Activated naive CD4-positive, alpha-beta T cell treated with anti-CD3 and anti-CD28 coated beads, Interleukin-2, amount 50 U/mL, for 24 hours (primary cell): ENCODE data around the gene RALGPS1.

Experiments
- H3K27ac Mint-ChIP-seq: one replicate; pipeline ENCODE4 v1.8.0; 2021; ENCODE audit warnings: mild to moderate bottlenecking, mixed read lengths
- H3K27me3 Mint-ChIP-seq: one replicate; pipeline ENCODE4 v1.8.0; 2021; ENCODE audit warnings: mixed read lengths
- H3K36me3 Mint-ChIP-seq: one replicate; pipeline ENCODE4 v1.8.0; 2021; ENCODE audit warnings: mixed read lengths
- H3K4me1 Mint-ChIP-seq: one replicate; pipeline ENCODE4 v1.8.0; 2021; ENCODE audit warnings: mixed read lengths
- H3K4me3 Mint-ChIP-seq: one replicate; pipeline ENCODE4 v1.8.0; 2021; ENCODE audit warnings: mild to moderate bottlenecking, mixed read lengths
- H3K9me3 Mint-ChIP-seq: one replicate; pipeline ENCODE4 v1.8.0; 2021; ENCODE audit warnings: mixed read lengths

The RALGPS1 gene

DNA sequence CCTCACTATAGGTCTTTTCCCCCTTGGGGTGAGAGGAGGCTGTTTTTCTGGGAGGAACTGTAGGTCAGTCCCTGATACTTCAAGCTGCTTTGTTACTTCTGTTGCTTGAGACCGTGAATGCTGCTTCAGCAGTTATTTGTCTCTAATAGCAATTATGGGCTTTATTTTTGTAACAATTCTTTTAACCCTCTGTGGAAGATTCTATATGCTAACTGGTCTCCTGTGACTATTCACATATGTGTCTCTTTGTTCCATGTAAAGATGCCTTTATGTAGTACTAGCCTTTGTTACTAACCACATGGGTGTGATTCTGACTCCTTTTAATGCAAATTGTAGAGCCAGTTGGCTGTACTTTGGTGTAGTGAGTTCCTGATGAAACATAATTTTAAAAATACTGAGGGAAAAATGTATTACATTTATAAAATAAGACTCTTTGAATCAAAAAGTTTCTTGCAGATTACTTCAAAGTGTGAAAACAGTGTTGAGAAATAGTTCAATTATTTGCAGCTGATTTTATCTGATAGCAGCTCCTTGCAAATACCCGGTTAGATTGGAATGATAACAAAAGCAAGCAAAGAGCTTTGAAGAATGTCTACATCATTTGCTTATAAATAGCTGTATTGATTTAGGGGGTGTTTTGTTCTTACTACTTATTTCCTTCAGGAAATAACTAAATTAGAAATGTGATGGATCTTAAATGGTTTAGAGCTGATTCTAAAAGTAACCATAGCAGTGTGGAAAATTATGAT is 161.2 kb downstream of the RALGPS1 start:
- Mint-ChIP-seq H3K9me3 (peaks cover 10% of the 10 kb centered on the region), H3K27me3 (no peaks in the 10 kb centered on the region), H3K36me3 (peaks cover 23% of the 10 kb centered on the region), H3K27ac (no peak overlapping the region), H3K4me1 (no peaks in the 10 kb centered on the region), H3K4me3 (no peak overlapping the region)

DNA sequence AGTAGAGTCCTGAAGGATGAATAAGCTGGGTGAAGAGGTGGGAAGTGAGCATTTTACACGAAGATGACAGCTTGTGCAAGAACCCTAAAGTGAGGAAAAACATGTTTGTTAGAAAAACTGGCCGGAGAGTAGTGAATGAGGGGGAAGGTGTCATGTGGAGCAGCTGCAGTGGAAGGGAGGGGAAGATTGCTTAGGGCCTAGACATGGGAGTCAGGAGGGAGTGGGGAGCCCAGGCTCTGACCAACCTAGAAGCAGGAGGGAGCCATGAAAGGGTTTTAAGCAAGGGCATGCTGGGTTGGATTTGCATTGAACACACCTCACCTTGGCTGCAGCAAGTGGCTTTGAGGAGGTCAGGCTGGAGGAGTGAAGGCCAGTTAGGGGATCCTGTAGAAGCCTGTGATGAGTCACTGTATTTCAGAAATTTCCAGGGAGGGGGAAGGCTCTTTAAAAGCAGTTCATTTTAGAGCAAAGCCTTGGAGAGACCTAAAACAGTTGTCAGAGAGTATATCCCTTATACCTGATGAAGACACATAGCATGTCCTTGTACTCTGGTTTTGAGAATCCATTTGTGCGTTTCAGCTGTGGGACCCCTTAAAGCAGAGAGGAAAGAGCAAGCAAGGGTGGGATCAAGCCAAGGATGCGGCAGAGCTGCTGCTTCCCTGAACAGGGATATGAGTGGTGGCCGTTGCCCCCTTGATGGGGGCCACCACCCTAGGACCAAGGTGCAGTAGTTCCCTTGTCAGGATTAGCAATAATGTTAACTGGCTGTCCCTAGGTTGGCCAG is 162.5 kb downstream of the RALGPS1 start:
- Mint-ChIP-seq H3K36me3 (peaks cover 16% of the 10 kb centered on the region), H3K4me1 (no peaks in the 10 kb centered on the region), H3K27ac (no peak overlapping the region), H3K9me3 (peaks cover under 1% of the 10 kb centered on the region), H3K27me3 (no peaks in the 10 kb centered on the region), H3K4me3 (no peak overlapping the region)

DNA sequence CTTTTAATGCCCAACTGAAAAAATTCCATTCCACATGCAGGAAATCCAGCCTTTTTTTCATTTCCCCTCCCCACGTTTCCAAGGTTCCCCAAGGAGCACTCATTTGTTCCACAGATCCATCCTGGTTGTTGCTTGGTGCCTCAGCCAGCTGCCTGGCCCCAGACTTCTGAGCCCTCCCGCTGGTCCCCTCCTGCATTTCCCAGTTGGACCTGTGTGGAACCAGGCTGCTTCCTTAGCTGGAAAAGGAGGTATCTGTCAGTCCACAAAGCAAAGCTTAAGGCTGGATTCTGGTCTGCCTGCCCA is 163.0 kb downstream of the RALGPS1 start:
- H3K9me3 Mint-ChIP-seq = no peaks in the 10 kb centered on the region
- H3K27me3 Mint-ChIP-seq = no peaks in the 10 kb centered on the region
- no peak overlapping the region for H3K4me3 Mint-ChIP-seq
- H3K4me1 Mint-ChIP-seq = no peaks in the 10 kb centered on the region
- no peak overlapping the region for H3K27ac Mint-ChIP-seq
- peaks cover 12% of the 10 kb centered on the region for H3K36me3 Mint-ChIP-seq

DNA sequence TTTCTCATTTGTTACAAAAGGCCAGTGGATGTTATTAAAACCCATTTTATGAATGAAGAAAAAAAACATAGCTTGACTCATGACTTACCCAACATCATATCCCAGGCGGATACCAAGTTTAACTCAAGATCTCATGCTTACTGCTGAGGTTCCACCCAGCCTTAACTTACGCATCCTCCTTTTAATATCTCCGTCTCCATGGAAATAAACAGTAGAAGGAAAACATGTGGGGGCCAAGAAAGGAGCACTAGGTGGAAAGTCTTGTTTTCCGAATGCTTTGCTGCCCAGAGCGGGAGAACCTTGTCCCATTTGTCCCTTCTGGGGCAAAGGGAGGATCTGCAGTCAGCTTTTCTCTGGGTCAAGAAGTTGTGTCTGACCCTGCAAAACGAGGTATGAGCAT is 163.8 kb downstream of the RALGPS1 start:
- no peak overlapping the region for H3K27ac Mint-ChIP-seq
- no peaks in the 10 kb centered on the region for H3K9me3 Mint-ChIP-seq
- H3K4me1 Mint-ChIP-seq = no peaks in the 10 kb centered on the region
- H3K4me3 Mint-ChIP-seq = no peak overlapping the region
- peaks cover 10% of the 10 kb centered on the region for H3K36me3 Mint-ChIP-seq
- no peaks in the 10 kb centered on the region for H3K27me3 Mint-ChIP-seq

DNA sequence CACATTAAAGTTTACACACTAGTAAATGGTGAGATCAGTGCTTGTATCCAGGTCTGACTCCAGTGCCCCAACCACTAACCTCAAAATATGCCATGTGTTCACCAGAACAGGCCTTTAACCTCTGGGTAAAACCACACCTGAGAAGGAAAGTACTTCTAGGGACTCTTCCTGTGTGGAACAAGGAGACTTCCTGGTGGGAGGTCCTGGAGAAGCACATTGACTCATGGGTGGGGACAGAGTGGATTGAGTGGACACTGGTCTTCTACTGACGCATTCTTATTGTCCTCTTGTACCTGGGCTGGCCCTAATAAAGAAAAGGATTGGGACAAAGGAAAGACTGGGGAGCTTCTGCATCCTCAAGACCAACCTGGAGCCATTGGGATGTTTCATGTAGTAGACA is 164.4 kb downstream of the RALGPS1 start:
- H3K27me3 Mint-ChIP-seq = no peaks in the 10 kb centered on the region
- H3K4me3 Mint-ChIP-seq = no peak overlapping the region
- H3K36me3 Mint-ChIP-seq = peaks cover 10% of the 10 kb centered on the region
- H3K9me3 Mint-ChIP-seq = no peaks in the 10 kb centered on the region
- H3K4me1 Mint-ChIP-seq = no peaks in the 10 kb centered on the region
- H3K27ac Mint-ChIP-seq = no peak overlapping the region

DNA sequence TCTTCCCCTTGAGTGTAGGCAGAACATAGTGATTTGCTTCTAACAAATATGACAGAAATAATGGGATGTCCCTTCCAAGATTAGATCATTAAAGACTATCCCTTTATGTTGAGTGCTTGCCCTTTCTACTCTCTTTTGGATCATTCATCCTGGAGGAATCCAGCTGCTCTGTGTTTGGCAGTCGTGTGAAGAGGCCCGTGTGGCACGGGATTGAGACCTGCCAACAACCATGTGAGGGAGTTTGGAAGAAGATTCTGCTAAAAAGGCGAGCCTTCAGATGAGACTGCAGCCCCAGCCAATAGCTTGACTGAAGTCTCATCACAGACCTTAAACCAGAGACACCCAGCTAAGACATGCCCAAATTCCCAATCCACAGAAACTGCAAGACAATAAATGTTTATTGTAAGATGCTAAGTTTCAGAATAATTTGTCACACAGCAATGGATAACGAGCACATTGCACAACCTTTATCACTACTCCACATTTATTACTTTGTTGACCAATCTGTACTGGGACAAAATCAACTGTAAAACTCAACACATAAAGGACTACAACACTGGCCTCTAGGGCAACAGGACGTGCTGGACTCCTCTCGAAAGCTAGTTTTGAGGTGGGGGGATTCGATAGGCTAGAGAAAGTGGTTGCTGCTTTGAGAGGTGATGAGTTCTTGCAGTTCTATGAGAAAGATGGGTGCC is 165.0 kb downstream of the RALGPS1 start:
- Mint-ChIP-seq H3K9me3 (no peaks in the 10 kb centered on the region), H3K4me3 (no peak overlapping the region), H3K4me1 (peaks cover 4% of the 10 kb centered on the region), H3K36me3 (peaks cover 10% of the 10 kb centered on the region), H3K27ac (no peak overlapping the region), H3K27me3 (no peaks in the 10 kb centered on the region)

DNA sequence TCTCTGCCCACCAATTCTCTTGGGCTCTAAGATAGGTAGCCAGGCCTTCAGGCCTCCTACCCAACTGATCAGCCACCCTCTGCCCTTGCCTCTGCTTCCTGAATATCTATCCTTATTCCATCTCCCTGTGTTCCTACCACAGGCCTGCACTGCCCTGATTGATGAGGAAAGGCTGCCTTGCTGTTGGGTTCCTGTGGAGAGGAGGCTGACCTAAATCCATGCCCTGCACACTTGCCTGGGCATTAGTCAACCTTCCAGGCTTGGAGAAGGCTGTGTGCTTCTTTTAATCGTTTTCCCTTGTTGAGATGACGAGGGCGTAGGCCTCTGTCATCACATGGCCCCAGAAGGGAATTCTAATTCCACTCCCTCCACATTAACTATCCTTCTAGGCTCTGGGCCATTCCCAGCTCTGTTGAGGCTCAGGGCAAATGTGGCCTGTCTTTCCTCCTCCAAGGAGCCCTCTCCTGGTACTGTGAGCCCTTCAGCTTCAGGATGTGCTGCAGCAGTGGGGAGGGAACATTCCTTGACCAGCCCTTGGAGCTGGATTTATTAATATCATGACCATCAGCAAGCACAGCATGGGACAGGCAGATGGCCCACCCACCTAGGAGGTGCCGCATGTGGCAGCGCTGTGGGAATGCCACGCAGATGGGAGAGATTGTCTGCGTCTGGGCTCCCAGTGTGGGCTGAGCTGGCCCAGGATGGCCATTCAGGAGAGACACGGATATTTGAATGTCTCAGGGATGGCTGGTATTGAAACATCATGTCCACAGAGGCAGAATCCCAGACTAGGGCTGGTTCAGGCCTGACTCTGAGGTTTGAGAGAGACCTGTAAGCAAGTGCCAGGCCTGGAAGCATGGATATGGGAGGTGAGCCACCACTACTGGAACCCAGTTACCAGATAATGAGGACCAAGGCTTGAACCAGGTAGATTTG is 166.9 kb downstream of the RALGPS1 start:
- Mint-ChIP-seq H3K4me1 (peaks cover 12% of the 10 kb centered on the region), H3K27me3 (no peaks in the 10 kb centered on the region), H3K4me3 (no peak overlapping the region), H3K36me3 (peaks cover 10% of the 10 kb centered on the region), H3K27ac (no peak overlapping the region), H3K9me3 (no peaks in the 10 kb centered on the region)

DNA sequence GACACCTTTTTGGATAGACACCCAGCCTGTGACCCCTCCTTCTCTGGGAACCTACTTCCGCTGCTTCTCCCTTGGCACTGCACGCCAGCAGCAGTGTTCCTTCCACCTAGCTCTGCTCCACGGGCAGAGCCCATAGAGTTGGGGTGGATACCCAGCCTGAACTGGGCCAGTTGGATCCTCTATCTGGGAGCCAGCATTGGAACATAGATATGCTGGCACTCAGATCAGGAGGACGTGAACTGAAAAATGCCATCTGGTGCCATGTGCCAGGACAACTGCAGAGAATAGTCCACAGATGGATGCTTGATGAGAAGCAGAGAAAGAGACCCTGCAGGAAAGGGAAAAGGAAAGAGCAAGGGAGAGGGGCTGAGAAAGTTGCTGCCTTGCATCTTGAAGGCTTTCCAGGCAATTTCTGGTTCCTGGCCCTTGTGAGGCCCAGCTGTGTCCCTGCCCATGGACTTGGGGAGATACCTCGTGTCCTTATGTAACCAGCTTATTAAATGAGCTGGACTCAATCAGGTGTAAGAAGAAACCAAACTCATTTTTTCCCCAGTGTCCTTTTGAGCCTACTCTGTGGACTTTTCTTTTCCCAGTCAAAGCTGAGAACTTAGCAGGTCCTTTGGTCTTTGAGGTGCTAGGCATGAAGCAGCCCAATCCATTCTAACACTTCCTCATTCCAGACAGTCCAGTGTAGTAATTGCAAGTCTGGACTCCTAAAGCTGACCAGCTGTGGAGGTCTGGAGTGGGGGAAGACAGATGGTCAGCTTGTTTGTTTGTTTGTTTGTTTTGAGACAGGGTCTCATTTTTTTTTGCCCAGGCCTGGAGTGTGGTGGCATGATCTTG is 168.8 kb downstream of the RALGPS1 start:
- Mint-ChIP-seq H3K27me3 (no peaks in the 10 kb centered on the region), H3K36me3 (peaks cover 9% of the 10 kb centered on the region), H3K27ac (no peak overlapping the region), H3K4me3 (no peak overlapping the region), H3K4me1 (peaks cover 12% of the 10 kb centered on the region), H3K9me3 (no peaks in the 10 kb centered on the region)

DNA sequence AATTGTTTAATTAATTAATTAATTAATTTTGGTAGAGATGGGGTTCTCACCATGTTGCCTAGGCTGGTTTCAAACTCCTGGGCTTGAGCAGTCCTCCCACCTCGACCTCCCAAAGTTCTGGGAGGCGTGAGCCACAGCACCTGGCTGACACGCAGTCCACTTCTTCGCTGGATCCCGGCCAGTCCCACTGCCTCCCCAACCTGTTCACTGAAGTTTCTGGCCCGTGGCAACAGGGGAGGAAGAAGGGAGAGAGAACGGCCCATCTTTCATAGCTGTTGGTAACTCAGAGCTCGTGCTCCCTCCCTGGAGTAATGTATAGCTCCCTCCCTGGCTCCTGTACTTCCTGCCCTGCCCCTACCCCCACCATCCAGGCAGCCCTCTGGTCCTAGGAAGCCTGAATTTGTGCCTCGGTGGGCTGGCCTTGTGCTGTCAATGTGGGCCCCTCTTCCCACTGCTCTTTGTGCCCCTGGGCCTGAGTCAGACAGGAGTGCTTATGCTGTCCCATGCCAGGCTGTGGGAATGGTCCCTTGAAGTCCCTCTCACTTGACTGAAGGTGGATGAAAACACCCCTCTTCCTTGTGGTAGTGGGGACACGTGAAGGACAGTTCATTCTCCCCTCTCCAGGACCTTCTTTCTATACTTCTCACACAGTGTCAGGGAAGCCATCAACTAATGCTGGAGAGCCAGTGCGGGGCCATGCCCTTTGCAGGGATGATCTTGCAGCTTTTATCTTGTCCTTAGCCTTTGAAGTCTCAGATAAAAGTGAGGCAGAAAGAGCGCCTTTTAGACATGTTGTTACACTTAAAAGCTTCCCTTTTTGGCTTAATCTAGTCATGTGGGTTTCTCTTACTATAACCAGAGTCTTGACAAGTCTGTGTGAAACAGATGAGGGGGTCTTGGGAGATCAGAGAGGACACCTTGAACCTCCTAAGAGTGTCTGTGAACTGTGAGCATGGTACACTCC is 169.8 kb downstream of the RALGPS1 start:
- Mint-ChIP-seq H3K4me3 (no peak overlapping the region), H3K27ac (no peak overlapping the region), H3K36me3 (peaks cover 5% of the 10 kb centered on the region), H3K9me3 (no peaks in the 10 kb centered on the region), H3K27me3 (no peaks in the 10 kb centered on the region), H3K4me1 (peaks cover 12% of the 10 kb centered on the region)

DNA sequence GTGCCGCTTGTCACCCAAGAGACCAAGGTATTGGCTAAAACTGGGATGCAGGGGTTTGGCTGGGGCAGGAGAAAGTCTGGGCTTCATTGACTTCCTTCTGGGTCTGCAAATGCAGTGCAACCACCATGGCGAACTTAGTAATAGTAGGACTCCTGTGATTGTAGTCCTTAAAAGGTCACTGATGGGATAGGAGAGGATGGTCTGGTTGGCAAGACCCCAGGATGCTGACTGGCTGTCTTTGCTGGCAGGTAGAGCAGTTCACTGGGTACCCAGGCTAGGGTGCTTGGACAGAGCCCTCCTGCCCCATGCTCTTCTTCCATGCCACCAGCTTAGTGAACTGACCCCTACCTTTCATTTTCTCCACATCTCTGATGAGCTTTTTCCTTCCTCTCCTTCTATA is 170.6 kb downstream of the RALGPS1 start:
- Mint-ChIP-seq H3K27me3 (no peaks in the 10 kb centered on the region), H3K4me1 (peaks cover 12% of the 10 kb centered on the region), H3K36me3 (peaks cover 4% of the 10 kb centered on the region), H3K4me3 (no peak overlapping the region), H3K27ac (no peak overlapping the region), H3K9me3 (no peaks in the 10 kb centered on the region)

DNA sequence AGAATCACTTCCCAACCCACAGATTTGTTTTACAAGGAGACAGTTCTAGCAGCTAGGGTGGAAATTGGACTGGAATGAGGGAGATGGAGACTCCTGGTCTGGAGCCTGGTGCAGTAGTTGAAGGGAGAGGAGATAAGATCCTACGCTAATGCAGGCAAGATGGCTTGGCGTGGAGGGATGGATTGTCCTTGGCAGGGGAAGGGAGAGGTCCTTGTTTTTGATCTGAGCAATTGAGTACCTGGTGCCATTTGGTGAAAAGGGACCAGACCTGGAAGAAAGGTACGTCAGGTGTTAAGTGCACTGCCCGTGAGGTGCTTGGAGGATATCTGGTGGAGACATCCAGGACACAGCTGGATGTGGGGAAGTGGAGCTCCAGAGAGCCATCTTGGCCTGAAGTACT is 172.2 kb downstream of the RALGPS1 start:
- Mint-ChIP-seq H3K27ac (no peak overlapping the region), H3K27me3 (no peaks in the 10 kb centered on the region), H3K36me3 (peaks cover 4% of the 10 kb centered on the region), H3K4me3 (no peak overlapping the region), H3K9me3 (no peaks in the 10 kb centered on the region), H3K4me1 (peaks cover 12% of the 10 kb centered on the region)

DNA sequence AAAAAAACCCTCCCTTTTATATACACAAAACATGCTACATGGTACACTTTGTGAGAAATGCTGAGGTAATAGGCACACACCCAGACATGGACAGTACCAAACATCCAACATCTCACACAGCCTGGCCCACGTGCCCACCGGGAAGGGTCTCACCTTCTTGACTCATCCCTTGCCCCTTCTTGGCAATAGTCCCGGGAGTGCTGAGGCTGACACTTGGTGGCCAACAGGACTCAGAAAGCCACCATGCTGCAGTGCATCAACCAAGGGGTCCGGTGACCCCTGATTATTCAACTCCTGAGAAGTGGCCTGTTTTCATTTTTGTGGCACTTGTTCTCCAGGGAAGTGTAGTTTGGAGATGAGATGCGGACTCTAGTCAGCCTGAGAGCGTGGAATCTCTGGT is 172.8 kb downstream of the RALGPS1 start:
- Mint-ChIP-seq H3K4me3 (no peak overlapping the region), H3K4me1 (peaks cover 12% of the 10 kb centered on the region), H3K27ac (no peak overlapping the region), H3K36me3 (peaks cover 4% of the 10 kb centered on the region), H3K9me3 (no peaks in the 10 kb centered on the region), H3K27me3 (no peaks in the 10 kb centered on the region)

DNA sequence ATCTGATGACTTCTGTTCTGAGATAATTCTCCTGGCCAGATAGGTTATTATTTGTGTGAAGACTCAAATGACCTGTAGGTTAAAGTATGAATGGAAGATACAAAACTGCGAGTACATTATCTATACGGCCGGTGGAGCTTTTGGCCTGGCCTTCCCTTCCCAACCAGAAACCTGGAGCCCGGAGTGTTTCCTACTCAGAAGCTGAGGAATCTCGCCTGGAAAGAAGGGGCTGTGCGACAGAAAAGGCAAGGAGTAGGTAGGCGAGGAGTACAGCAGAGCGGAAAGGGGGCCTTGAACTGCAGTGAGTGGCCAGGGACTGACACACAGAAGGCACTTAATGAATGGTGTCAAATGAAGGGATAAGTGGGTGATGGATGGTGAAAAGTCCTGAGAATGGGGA is 173.3 kb downstream of the RALGPS1 start:
- no peak overlapping the region for H3K27ac Mint-ChIP-seq
- no peaks in the 10 kb centered on the region for H3K27me3 Mint-ChIP-seq
- H3K9me3 Mint-ChIP-seq = no peaks in the 10 kb centered on the region
- H3K4me1 Mint-ChIP-seq = peaks cover 12% of the 10 kb centered on the region
- no peak overlapping the region for H3K4me3 Mint-ChIP-seq
- H3K36me3 Mint-ChIP-seq = peaks cover 4% of the 10 kb centered on the region
